Osteocyte (in vitro differentiated cells): ENCODE measurements around the gene LMO1. TPM values are rescaled to one million over a fixed set of nuclear protein-coding genes. Genes with fewer than 3 reads are reported as not detected.

Experiments used
- DNase-seq: peaks from one replicate; pipeline ENCODE4 v3.0.0; 2021; ENCODE audit warnings: mixed read lengths; ENCODE audit not compliant: unreplicated experiment; ENCODE audit errors: extremely low spot score
- H3K27ac Mint-ChIP-seq: one replicate; pipeline ENCODE4 v1.8.0; 2021; ENCODE audit warnings: mild to moderate bottlenecking, mixed read lengths; ENCODE audit not compliant: unreplicated experiment
- H3K27me3 Mint-ChIP-seq: one replicate; pipeline ENCODE4 v1.8.0; 2021; ENCODE audit warnings: mixed read lengths; ENCODE audit not compliant: unreplicated experiment
- H3K36me3 Mint-ChIP-seq: one replicate; pipeline ENCODE4 v1.8.0; 2021; ENCODE audit warnings: mixed read lengths; ENCODE audit not compliant: unreplicated experiment
- H3K4me1 Mint-ChIP-seq: one replicate; pipeline ENCODE4 v1.8.0; 2021; ENCODE audit warnings: mixed read lengths; ENCODE audit not compliant: unreplicated experiment
- H3K4me3 Mint-ChIP-seq: one replicate; pipeline ENCODE4 v1.8.0; 2021; ENCODE audit warnings: mild to moderate bottlenecking, moderate library complexity, mixed read lengths; ENCODE audit not compliant: unreplicated experiment
- H3K9me3 Mint-ChIP-seq: one replicate; pipeline ENCODE4 v1.8.0; 2021; ENCODE audit warnings: mixed read lengths; ENCODE audit not compliant: unreplicated experiment
- total RNA-seq: library from RNA; stranded (reverse); gene quantifications from 2 replicates; pipeline ENCODE4 v1.2.1, GENCODE V29; 2021
- TF ChIP-seq, protein P1 (sequence below): fragments of 200-600 bp; sonication (generic); IDR thresholded peaks from 2 replicates; pipeline ENCODE4 v1.5.0; 2021; ENCODE audit warnings: antibody characterized with exemption, mild to moderate bottlenecking, moderate library complexity

LMO1 gene
- total RNA-seq, 1 donor from 2014 or later, result not detected

DNA sequence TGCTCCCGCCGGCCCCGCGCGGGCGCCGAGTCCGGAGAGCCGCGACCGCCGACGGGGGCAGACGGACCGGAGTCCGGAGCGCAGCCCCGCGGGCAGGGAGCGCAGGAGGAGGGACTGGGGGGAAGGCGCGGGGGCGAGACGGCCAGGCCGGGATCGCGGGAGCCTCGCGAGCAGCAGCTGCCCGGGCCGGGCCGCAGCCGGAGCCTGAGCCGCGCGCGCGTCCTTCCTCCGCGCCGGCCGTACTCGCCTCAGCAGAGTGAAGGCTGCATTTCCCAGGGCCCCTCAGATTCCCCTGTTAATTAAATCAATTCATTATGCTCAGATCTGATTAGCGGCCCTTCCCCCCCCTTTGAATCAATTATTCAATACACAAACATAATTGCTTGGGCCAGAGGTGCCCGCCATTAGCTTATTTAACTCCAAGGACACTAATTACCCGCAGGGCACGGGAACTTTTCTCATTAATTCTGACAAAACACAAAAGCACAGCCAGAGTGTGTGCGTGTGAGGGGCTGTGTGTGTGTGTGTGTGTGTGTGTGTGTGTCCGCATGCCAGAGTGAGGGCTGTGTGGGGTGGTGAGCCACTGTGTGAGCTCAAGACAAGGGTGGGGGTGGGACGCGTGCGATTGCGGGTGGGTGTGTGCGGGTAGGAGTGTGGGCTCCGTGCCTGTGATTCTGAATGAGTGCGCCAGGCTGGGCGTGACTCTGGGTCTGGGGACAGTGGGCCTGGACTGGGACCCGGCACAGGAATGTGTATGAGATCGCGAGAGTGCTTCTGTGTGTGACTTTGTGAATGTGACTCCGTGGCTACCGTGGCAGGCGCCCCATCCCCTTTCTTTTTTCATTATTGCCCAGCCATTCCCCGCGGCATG lies 5.1 kb upstream of the LMO1 start:
- TF ChIP-seq, protein P1, sequence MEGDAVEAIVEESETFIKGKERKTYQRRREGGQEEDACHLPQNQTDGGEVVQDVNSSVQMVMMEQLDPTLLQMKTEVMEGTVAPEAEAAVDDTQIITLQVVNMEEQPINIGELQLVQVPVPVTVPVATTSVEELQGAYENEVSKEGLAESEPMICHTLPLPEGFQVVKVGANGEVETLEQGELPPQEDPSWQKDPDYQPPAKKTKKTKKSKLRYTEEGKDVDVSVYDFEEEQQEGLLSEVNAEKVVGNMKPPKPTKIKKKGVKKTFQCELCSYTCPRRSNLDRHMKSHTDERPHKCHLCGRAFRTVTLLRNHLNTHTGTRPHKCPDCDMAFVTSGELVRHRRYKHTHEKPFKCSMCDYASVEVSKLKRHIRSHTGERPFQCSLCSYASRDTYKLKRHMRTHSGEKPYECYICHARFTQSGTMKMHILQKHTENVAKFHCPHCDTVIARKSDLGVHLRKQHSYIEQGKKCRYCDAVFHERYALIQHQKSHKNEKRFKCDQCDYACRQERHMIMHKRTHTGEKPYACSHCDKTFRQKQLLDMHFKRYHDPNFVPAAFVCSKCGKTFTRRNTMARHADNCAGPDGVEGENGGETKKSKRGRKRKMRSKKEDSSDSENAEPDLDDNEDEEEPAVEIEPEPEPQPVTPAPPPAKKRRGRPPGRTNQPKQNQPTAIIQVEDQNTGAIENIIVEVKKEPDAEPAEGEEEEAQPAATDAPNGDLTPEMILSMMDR, result no peak
- peaks cover 80% of the 10 kb centered on the region for H3K27me3 Mint-ChIP-seq
- DNase-seq, result no peak

DNA sequence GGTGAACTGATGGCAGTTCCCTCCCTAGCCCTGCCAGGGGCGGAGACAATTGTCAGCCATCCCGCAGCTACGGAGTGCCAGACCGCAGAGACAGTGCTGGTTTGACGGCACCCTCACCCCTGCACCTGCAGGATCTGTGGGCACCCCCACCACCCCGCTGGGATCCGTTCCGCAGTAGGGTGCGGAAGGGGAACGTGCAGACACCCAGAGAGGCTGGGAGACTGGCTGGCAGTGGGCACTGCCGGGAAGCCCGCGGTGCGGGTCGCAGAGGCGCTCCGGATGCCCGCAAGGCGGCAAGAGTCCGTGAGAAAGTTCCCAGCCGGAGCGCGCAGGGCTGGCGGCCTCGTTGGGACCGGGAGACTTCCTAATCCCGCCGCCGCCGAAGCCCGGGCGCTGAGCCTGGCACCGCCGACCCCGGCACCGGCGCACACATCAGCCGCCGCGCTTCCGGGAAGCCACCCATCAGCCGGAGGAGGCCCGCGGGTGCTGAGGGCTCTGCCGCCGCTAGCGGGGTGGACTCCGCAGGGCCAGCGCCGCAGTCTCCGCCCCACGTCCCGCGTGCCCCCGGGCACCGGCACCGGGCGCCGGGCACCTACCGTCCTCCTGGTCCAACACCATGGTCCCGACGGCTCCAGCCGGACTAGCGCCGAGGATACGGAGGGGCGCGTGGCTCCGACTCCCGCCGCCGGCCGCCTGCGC lies 4.3 kb upstream of the LMO1 start:
- H3K9me3 Mint-ChIP-seq, result no peaks in the 10 kb centered on the region
- DNase-seq, result no peak
- no peak overlapping the region for H3K27ac Mint-ChIP-seq
- TF ChIP-seq, protein P1, result no peak
- H3K4me3 Mint-ChIP-seq, result no peak overlapping the region
- H3K4me1 Mint-ChIP-seq, result peaks cover 7% of the 10 kb centered on the region
- no peaks in the 10 kb centered on the region for H3K36me3 Mint-ChIP-seq
- H3K27me3 Mint-ChIP-seq, result peaks cover 81% of the 10 kb centered on the region

More for the DNA sequence above, 5.1 kb upstream of the LMO1 start:
- Mint-ChIP-seq H3K36me3 (no peaks in the 10 kb centered on the region), H3K4me3 (peak overlapping the region; percentile 45), H3K27ac (no peak overlapping the region), H3K4me1 (peaks cover 4% of the 10 kb centered on the region), H3K9me3 (no peaks in the 10 kb centered on the region)

DNA sequence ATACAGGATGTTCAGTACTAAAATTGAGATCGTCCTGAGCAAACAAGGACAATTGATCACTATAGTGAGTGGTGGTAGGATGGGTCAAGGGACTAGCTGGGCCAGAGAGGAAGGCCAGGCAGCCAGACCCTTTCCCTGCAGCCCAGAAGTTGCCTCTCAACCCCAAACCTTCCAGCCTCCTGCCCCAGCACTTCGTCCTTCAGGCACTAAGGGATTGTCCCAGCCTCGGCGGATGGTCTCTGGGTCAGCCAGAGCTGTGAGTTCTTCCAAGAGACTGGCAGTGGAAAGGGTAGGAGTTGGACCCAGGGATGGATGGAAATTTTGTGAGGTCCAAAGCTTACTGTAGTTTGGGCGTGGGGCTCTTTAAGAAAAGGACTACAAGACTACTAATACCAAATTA lies 3.6 kb upstream of the LMO1 start:
- no peak overlapping the region for H3K27ac Mint-ChIP-seq
- no peaks in the 10 kb centered on the region for H3K9me3 Mint-ChIP-seq
- TF ChIP-seq, protein P1, result no peak
- DNase-seq, result no peak
- H3K4me1 Mint-ChIP-seq, result peaks cover 12% of the 10 kb centered on the region
- H3K27me3 Mint-ChIP-seq, result peaks cover 79% of the 10 kb centered on the region
- no peaks in the 10 kb centered on the region for H3K36me3 Mint-ChIP-seq
- no peak overlapping the region for H3K4me3 Mint-ChIP-seq

DNA sequence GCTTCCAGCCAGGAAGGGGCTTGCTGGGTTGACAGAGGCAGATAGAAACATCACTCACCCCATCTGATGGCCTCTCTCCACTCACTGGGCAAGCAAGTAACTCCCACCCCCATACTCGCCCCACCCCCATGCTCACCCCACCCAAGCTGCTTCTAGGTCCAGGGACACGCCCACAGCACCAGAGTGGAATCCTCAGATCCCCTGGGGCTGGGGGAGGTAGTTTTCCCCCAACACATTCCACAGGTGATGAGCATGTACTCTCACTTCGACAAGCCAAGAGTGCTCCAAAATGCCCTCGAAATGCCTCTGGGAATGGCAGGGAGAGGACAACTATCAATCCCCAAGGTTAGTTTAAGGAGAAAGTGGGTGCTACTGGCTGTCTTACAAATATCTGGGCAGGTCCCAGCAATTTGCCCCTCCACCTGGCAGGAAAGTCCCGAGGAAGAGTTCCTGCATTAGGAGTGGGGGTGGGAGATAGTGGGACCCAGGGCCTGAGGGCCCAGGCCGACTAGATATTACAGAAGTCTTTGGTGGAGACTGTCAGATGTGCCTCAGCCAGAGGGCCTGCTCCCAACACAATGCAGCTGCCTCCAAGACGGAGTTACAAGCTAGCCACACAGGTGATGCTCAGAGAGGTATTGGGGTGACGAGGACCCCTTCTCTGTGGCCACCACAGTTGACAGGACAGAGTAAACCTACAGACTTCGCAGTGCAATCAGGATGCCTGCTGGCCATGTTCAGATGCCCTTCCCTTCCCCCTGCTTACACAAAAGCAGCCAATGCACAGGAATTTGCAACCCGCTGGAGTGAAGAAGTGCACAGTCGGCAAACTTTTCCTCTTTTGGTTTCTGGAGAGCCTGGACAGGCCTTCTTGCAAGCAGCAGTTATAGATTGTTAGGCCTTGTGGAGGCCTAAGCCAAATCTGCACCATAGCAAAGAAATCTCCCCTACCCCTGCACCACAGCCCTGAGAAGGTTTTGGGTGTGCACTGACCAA lies 2.9 kb upstream of the LMO1 start:
- Mint-ChIP-seq H3K27ac (no peak overlapping the region), H3K4me1 (peaks cover 12% of the 10 kb centered on the region), H3K4me3 (no peak overlapping the region), H3K9me3 (no peaks in the 10 kb centered on the region), H3K36me3 (no peaks in the 10 kb centered on the region), H3K27me3 (peaks cover 80% of the 10 kb centered on the region)
- no peak for DNase-seq
- TF ChIP-seq, protein P1, result no peak
